GM21367 (cell line): ENCODE results near the gene ERC1.
"Not testable (repeated sequence)": the region's sequence is repeated elsewhere in the genome, so short reads cannot be mapped to it uniquely, and the experiment has no call there.

Experiments
- ATAC-seq: cut with Tn5 transposase; IDR thresholded peaks from one replicate; pipeline ENCODE4 v1.9.1; 2021; ENCODE audit not compliant: unreplicated experiment

Gene ERC1

DNA sequence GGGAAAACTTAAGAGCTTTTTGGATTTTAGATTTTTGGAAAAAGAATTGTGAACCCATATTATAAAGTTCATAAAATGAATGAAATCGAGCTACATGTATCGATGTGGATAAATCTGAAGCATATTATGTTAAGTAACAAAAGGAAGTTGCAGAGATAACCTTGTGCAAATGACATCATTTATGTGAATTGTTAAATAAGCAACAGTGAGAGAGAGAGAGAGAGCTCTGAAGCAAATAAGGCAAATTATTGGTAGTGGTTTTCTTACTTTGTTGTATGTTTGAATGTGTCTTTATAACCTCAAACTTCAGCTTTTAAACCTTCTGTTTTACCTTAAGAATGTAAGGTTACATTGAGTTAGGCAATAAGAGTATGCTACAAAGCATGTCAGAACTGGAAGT, 78.8 kb downstream of the ERC1 start:
- ATAC-seq, result no peak

DNA sequence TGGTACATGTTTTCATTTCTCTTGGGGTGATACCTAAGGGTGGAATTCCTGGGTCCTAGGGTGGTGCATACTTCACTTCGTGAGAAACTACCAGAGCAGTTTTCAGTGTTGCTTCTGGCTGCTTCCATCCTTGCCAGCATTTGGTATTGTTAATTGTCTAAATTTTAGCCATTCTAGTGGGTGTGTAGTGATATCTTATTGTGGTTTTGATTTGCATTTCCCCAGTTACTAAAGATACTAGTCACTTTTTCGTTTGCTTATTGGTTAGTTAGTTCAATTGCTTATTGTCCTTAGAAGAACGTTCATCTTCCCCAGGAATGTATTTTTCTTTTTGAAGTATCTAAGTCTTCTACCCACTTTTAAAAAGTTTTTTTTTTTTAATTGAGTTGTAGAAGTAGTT, 80.2 kb downstream of the ERC1 start:
- ATAC-seq, result no peak

DNA sequence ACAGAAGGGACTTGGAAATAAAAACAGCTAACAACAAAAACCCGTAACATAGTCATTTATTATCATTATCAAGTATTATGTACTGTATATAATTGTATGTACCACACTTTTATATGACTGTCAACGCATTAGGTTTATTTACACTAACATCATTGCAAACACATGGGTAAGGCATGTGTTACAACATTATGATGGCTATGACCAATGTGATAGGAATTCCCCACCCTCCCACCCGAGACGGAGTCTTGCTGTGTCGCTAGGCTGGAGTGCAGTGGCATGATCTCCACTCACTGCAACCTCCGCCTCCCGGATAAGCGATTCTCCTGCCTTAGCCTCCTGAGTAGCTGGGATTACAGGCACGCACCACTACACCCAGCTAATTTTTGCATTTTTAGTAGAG, 82.6 kb downstream of the ERC1 start:
- ATAC-seq, result no peak

DNA sequence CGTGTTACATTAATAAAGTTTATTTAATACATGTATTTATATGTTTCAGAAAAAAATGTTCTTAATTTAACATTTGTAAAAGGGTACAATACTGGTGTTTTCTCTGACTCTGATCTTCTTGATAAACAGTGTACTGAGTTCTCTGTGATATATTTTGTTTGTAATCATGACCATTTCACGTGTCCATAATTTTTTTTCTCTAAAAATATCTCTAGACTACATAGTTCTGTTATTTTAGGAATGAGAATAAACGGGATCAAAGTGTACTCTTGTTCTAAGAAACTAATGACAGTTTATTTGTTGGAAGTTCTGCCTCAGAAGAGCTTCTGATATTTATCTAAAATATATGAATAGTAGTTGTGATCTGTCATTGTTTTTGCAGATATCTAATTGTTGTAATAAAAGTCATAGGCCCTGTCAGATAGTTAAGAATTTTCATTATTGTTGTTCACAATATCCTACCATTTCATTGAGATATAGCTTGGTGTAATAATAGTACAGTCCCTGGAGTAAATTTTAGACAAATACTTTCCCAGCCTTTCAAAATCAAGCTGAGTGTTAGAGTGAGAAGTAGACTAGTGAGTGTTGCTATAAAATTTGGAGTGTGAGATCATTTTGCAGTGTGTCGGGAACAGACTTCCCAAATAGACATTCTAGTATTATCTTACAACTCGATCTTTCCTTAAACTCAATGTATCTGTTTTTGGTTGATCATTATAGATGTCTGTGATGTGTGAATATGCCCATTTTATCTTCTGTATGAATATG, 86.2 kb downstream of the ERC1 start:
- no peak for ATAC-seq

DNA sequence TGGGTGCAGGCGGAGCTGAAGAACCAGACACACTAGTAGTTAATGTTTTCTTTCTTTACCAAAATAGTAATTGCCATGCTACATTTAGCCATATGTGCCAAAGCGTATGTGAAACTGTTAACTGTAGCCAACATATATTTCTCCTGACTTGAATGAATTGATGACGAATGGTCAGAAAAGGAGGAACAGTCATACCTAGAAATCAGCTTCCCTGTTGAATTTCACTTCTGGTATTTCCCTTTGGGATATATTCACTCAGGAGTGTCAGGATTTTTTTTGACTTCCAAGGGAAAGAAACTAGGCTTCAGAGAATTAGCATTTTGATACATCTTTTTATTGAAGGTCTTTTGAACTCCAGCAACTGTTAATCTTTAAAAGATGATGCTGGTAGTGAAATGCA, 87.0 kb downstream of the ERC1 start:
- no peak for ATAC-seq

DNA sequence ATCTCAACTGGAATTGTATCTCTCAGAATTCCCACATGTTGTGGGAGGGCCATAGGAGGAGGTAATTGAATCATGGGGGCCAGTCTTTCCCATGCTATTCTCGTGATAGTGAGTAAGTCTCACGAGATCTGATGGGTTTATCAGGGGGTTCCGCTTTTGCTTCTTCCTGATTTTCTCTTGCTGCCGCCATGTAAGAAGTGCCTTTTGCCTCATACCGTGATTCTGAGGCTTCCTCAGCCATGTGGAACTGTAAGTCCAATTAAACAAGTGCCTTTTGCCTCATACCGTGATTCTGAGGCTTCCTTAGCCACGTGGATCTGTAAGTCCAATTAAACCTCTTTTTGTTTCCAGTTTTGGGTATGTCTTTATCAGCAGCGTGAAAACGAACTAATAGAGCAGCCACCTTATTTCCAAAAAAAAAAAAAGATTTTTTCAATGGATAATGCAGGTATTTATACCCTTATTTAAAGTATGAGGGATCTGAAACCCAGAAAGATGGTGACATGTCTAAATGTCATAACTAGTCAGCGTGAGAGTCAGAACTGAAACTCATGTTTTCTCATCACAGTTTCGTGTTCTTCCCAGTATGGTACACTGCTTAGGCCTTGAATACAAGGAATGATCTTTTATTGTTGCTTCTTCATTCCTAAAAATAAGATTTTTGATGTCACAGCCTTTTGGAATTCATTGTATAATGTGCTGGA, 89.6 kb downstream of the ERC1 start:
- ATAC-seq, result no peak

DNA sequence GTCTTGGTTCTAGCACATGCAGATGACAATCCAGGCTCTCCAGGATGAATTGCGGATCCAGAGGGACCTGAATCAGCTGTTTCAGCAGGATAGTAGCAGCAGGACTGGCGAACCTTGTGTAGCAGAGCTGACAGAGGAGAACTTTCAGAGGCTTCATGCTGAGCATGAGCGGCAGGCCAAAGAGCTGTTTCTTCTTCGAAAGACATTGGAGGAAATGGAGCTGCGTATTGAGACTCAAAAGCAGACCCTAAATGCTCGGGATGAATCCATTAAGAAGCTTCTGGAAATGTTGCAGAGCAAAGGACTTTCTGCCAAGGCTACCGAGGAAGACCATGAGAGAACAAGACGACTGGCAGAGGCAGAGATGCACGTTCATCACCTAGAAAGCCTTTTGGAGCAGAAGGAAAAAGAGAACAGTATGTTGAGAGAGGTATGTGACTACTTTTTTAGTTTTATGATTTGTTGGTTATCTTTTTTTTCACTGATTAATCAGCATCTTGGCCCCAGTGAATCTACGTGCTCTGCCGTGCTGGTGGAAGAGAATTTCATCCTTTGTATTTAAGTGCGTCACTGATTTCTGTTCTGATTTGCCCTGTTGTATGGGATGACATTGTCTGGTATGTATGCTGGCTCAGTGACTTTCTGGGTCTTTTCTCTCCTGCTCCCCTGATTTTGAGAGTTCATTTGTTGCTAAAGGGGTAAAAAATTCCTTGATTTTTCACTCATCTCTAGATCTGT, 92.3 kb downstream of the ERC1 start:
- no peak for ATAC-seq

DNA sequence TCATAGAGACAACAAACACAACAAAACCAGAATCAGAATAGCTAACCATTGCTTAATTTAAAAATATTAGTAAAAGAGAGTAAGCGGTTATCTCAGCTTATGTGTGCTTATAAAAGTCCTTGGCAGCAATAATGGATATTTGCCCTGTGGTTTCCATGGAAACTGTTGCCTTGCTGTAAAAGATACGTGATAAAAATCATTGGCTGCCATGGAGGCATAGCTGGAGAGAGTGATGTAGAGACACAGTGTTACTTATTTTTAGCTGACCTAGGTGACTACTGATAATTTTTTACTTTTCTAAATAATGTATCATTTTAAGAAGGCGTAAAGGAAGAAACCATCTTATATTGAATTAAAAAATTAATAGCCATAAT, 92.9 kb downstream of the ERC1 start:
- no peak for ATAC-seq

DNA sequence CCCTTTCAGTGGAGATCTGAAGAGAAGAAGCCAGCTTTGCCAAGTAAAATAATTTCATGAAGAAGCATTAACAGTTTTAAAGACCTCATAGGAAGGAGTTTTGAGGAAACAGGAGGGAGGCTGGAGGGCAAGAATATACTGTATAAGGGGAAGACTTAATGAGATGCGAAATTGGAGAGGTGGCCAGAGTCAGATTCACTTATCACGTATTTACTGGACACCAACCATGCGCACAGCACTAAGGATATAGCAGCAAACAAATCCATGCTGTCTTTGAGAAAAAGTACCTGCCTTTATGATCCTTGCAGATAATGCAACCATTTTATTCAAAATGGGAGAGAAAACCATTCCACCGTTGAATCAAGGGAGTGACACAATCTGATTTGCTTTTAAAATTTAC, 100.3 kb downstream of the ERC1 start:
- ATAC-seq, result no peak

DNA sequence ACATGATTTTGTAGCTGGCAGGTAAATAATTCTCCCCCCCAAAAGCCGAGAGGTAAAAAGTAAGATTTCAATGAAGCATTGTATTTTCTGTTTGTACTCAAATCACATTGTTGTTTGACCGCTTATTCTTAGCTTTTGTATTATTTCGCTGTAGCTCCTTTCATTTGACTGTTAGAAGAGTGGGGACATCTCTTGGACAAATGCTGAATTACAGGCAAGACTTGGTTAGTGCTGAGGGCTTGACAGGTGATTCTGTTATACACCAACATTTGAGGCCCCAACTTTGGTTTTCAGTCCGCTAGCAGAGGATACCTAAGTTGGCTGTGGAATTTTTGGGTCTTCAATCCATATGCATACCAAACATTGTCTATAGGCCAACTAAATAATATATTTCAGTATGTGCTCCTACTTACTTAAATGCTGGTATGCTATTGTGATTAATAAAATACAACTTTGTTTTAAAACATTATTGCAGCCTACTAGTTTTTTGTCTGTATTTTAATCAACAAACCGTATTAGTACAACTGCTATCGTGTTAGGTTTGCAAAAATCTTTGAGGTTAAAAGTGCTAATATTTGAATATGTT, 102.2 kb downstream of the ERC1 start:
- ATAC-seq, result no peak

DNA sequence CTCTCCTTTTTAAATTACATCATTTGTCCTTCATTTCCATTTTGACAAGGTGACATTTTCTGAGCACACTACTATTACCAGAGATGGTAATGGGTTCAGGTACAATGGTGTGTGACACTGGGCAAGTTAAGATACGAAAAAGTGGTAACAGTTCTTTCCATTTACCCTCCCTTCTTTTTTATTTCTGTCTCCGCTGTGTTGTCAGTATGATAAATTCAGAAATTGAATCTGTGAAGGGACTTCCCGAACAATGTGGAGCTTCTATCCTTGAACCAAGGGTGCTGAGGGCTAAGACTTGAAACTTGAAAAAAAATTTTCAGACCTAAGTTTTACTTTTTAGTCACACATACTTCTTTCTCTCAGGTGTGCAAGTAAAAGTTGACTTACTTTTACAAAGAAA, 103.7 kb downstream of the ERC1 start:
- ATAC-seq, result no peak

DNA sequence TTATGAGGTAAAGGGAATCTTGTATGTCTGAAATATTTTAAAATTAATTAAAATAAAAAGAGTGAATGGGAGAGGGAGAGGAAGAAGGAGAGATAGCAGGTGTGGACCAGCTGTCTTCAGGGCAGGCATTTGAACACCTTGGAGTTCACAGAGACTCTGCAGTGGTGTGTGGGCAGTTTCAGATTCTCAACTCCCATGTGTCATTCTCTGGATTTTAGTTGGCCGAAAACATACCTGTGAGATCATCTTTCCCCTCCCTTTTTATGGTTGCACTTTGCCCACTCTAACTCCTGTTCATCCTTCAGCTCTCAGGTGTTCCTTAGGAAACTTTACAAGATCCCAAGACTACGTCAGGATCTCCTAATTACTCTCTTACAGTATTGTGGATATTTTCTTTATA, 108.1 kb downstream of the ERC1 start:
- no peak for ATAC-seq

DNA sequence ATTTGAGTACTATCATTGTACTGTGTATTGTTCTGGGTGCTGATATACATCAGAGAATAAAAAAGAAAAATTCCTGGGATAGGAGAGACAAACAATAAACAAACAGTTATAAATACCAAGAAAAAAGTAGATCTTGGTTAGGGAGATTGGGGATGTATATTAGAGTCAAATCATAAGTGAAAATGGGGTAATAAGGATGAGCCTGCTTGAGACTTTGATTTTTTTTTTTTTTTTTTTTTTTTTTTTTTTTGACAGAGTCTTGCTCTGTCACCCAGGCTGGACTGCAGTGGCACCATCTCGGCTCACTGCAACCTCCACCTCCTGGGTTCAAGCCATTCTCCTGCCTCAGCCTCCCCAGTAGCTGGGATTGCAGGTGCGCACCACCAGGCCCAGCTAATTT, 108.6 kb downstream of the ERC1 start:
- not testable (repeated sequence) for ATAC-seq

DNA sequence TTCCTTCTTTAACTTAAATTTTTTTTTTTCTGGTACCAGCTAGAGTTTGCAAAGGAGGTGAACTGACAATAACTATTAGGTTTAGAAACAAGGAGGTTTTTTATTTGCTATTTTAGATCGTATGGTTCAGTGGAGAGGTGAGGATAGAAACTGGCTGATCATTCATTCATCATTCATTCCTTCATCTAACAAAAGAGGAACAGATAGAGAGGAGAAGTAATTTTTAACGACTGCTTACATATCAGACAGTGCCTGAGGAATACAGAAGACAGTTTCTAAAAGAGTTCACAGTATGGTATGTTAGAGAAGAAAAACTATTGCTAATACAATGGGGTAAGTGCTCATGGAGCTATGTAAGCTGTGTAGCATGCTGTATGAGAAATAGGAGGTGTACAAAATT, 111.1 kb downstream of the ERC1 start:
- ATAC-seq, result no peak

DNA sequence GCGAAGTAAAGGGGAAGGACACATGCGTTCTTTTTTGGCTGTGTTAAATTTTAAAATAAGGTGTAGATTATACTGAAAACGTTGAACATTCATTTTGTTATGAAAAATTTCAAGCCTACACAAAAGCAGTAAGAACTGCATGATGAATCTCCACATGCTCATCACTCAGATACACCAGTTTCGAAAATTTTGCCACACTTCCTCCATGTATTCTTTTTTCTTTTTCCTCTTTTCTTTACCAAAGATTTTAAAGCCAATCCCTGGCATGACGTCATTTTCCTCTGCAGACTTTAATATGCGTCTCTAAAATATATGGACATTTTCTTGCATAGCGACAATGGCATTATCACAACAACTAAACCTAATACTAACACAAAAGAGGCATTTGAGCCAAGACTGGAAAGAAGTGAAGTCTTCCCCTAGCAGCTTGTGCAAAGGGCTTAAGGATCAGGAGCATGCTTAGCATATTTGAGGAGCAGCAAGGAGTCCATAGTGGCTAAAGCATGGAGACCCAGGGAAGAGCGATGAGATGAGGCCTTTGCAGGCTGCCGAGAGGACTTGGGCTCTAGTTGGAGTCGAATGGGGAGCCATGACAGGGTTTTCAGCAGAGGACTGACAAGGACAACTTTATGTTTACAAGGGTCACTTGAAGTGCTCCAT, 111.9 kb downstream of the ERC1 start:
- ATAC-seq, result no peak

DNA sequence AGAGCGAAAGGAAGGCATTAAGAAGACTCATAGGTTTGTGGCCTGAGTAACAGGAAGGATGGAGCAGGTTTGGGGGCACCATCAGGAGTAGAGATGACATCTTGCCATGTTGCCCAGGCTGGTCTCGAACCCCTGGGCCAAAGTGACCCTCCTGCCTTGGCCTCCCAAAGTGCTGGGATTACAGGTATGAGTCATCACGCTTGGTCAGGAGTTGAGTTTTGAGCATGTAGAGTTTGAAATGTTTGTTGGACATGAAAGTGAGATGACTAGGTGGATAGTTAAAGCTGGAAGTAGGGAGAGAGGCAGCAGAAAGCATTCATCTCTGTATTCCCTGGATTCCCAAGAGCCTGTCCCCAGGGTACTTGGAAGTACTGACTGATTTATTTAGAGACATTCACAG, 112.6 kb downstream of the ERC1 start:
- no peak for ATAC-seq

DNA sequence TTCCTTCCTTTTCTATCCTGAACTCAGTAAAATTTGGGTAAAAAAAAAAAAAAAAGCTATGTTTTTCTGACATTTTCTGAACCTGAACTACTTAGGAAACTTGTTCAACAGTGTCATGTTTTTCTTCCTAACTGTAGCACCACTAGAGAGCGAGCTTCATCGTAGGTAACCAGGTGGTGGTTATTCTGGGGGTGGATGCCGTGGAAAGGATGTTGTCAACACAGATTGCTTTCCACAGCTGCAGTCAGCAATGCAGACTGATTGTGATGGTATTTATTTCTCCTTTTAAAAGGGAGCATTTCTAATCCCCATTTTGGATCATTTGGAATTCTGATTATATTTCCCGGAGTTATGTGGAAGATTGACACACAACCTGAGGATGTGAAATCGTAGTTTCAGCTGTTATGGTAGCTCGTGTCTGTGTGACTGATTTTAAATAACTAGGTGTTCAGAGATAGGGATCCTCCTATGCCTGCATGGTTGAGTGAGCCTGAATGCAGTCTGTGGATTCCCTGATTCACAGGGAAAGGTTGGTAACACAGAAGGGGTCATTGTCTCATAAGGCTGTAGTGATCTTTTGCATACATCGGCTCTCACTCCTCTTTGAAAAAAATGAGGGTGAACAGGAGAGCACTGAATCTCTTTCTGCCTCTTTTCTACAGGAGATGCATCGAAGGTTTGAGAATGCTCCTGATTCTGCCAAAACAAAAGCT, 113.2 kb downstream of the ERC1 start:
- no peak for ATAC-seq

DNA sequence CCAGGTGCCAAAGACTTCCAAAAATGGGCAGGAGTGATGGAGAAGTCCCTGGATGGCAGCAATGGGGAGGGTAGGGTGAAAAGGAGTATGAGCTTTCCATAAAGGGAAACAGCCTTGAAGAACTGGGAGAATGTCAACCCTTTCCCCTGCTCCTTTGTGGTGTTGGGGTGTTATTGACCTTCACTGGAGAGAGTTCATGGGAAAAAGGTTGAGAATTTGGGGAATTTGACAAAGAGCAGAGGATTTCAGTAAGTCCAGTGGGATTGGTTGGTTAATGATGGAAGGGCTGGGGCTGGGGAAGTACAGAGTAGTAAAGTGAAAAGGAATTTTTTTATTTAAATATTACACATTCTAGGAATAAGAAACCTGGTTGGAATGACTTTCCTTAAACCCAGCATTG, 116.6 kb downstream of the ERC1 start:
- no peak for ATAC-seq

DNA sequence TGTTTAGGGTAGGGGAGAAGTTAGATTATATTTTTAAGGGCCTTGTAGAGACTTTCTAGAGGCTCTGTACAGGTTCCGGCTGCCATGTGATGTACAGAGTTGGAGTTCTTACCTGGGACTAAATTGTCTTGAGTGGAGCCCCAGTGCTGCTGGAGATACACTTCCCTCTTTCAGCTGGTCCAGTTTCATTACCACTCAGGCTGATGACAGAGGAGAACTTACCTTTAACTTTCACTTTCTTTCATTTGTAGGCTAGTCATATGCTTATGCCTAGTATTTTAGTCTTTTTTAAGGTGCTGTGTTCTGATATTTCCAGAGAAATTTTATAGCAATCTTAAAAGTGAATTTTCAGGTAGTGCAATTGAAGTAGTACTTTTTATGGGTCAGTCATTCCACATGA, 117.3 kb downstream of the ERC1 start:
- no peak for ATAC-seq

DNA sequence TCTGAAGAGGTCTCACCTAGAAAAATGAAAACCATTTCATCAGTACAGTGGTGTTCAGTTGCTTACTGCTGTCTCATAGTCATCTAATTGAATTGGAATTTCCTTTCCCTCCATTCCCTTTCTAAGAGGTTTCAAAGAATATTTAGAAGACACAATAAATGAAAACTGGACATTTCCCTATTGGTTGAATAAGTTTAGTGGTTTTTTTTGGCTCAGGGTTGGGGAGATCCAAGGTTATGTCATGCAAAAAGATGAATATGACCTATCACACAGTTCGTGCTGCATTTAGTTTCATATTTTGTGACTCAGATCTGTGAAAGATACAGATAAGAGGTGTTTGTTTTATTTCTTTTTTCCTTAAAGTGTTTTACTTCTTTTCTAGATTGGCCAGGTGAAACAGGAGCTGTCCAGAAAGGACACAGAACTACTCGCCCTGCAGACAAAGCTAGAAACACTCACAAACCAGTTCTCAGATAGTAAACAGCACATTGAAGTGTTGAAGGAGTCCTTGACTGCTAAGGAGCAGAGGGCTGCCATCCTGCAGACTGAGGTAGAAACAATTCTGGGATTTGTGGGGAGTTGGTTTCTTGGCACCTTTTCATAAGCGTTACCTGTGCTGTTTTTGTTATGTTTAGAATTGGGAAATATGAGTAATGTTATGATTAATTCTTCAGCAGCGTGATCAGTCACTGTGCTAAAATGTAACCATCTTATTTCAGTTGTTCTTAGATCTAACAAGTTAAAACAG, 124.6 kb downstream of the ERC1 start:
- ATAC-seq, result no peak
